Liver (tissue), 9 donors: Measurements from ENCODE around the gene IZUMO1. TPM values are rescaled to one million over a fixed set of nuclear protein-coding genes. Genes with fewer than 3 reads are reported as not detected.

Source experiments
- DNase-seq: peaks from one replicate; pipeline ENCODE4 v3.0.0-alpha.2; 2017; ENCODE audit warnings: low spot score
- H3K27ac ChIP-seq, 2 donors: one replicate each; pipeline ENCODE4 v1.7.0; 2013; ENCODE audit warnings: inconsistent platforms in 2 of 2, low read length in 2 of 2, control low read depth in 1 of 2, low read depth in 1 of 2, mild to moderate bottlenecking in 1 of 2
- H3K27me3 ChIP-seq, 4 donors: one replicate each; pipeline versions ENCODE4 v1.6.1 to v1.7.0; 2013; ENCODE audit warnings: low read length in 3 of 4, inconsistent platforms in 1 of 4, mild to moderate bottlenecking in 1 of 4, moderate library complexity in 1 of 4; ENCODE audit not compliant: control insufficient read depth in 4 of 4, insufficient read depth in 4 of 4
- H3K36me3 ChIP-seq, 4 donors: one replicate each; pipeline versions ENCODE4 v1.6.1 to v1.7.0; 2013; ENCODE audit warnings: low read length in 3 of 4, mild to moderate bottlenecking in 3 of 4, low read depth in 1 of 4, moderate library complexity in 1 of 4; ENCODE audit not compliant: control insufficient read depth in 4 of 4, insufficient read depth in 3 of 4
- H3K4me1 ChIP-seq, 4 donors: one replicate each; pipeline versions ENCODE4 v1.6.1 to v1.7.0; 2013; ENCODE audit warnings: low read length in 3 of 4, mild to moderate bottlenecking in 3 of 4, moderate library complexity in 1 of 4; ENCODE audit not compliant: control insufficient read depth in 4 of 4, insufficient read depth in 4 of 4
- H3K4me3 ChIP-seq, 3 donors: one replicate each; pipeline versions ENCODE4 v1.6.1 to v1.7.0; 2013; ENCODE audit warnings: low read length in 3 of 3, control low read depth in 1 of 3, low read depth in 1 of 3, mild to moderate bottlenecking in 1 of 3
- H3K9ac ChIP-seq, 2 donors: one replicate each; pipeline ENCODE4 v1.7.0; 2013; ENCODE audit warnings: low read length in 2 of 2, mild to moderate bottlenecking in 2 of 2, moderate library complexity in 2 of 2, control low read depth in 1 of 2, low read depth in 1 of 2
- H3K9me3 ChIP-seq, 4 donors: one replicate each; pipeline versions ENCODE4 v1.6.1 to v1.7.0; 2013; ENCODE audit warnings: low read length in 3 of 4; ENCODE audit not compliant: control insufficient read depth in 4 of 4
- EGR1 ChIP-seq, 2 donors: IDR thresholded peaks; 2 replicates each; pipeline ENCODE4 v1.6.1; 2016 to 2018; ENCODE audit warnings: antibody characterized with exemption in 2 of 2, low read depth in 2 of 2
- FOXA1 ChIP-seq: IDR thresholded peaks from 2 replicates; pipeline ENCODE4 v1.6.1; 2016; ENCODE audit warnings: antibody characterized with exemption
- FOXA2 ChIP-seq: IDR thresholded peaks from 2 replicates; pipeline ENCODE4 v1.6.1; 2016; ENCODE audit warnings: antibody characterized with exemption
- GABPA ChIP-seq, 2 donors: IDR thresholded peaks in 1 of 2; conservative IDR thresholded peaks in 1 of 2; 2 replicates each; pipeline ENCODE4 v1.6.1; 2016; ENCODE audit warnings: antibody characterized with exemption in 2 of 2, mild to moderate bottlenecking in 1 of 2, moderate library complexity in 1 of 2
- HNF4A ChIP-seq, 2 donors: conservative IDR thresholded peaks; 2 replicates each; pipeline ENCODE4 v1.6.1; 2016; ENCODE audit warnings: antibody characterized with exemption in 2 of 2, mild to moderate bottlenecking in 2 of 2
- HNF4G ChIP-seq: IDR thresholded peaks from 2 replicates; pipeline ENCODE4 v1.6.1; 2016; ENCODE audit warnings: antibody characterized with exemption
- JUND ChIP-seq, 2 donors: IDR thresholded peaks; 2 replicates each; pipeline ENCODE4 v1.6.1; 2016; ENCODE audit warnings: antibody characterized with exemption in 2 of 2
- NR2F2 ChIP-seq: IDR thresholded peaks from 2 replicates; pipeline ENCODE4 v1.6.1; 2016; ENCODE audit warnings: antibody characterized with exemption
- RAD21 ChIP-seq, 2 donors: IDR thresholded peaks; 2 replicates each; pipeline ENCODE4 v1.6.1; 2016; ENCODE audit warnings: antibody characterized with exemption in 2 of 2, mild to moderate bottlenecking in 2 of 2
- RXRA ChIP-seq, 2 donors: IDR thresholded peaks; 2 replicates each; pipeline ENCODE4 v1.6.1; 2017 to 2018; ENCODE audit warnings: antibody characterized with exemption in 2 of 2, mild to moderate bottlenecking in 1 of 2
- SP1 ChIP-seq: IDR thresholded peaks from 2 replicates; pipeline ENCODE4 v1.6.1; 2018; ENCODE audit warnings: antibody characterized with exemption, mild to moderate bottlenecking
- TAF1 ChIP-seq: conservative IDR thresholded peaks from 2 replicates; pipeline ENCODE4 v1.6.1; 2016; ENCODE audit warnings: antibody characterized with exemption, mild to moderate bottlenecking
- YY1 ChIP-seq: IDR thresholded peaks from 2 replicates; pipeline ENCODE4 v1.6.1; 2016; ENCODE audit warnings: antibody characterized with exemption, mild to moderate bottlenecking
- WGBS: extraction: QIAGEN DNeasy Blood & Tissue Kit; methylation state at CpG from one replicate; pipeline ENCODE4 v1.1.7; 2013; 5-methylcytosine and 5-hydroxymethylcytosine counted together
- polyA plus RNA-seq, 2 donors: library from polyadenylated mRNA; stranded (reverse) in 1 of 2; unstranded in 1 of 2; fragments of 200-250 nt in 1 of 2; fragments of >200 nt in 1 of 2; fragmentation: Nextera tagmentation in 1 of 2; extraction: Ambion mirVana in 1 of 2; gene quantifications; one replicate each; pipeline versions ENCODE4 v1.2.1 to v1.2.3, GENCODE V29; 2013 to 2015
- total RNA-seq, 2 donors: library from RNA; depleted of rRNA; stranded (reverse); fragments of >200 nt; gene quantifications; one replicate each; pipeline ENCODE4 v1.2.3, GENCODE V29; 2014
- TF ChIP-seq, protein P1 (sequence below): IDR thresholded peaks from 2 replicates; pipeline ENCODE4 v1.6.1; 2016; ENCODE audit warnings: antibody characterized with exemption
- TF ChIP-seq, protein P2 (sequence below): IDR thresholded peaks from 2 replicates; pipeline ENCODE4 v1.6.1; 2016; ENCODE audit warnings: antibody characterized with exemption, mild to moderate bottlenecking
- TF ChIP-seq, protein P3 (sequence below): fragments of 150-350 bp; IDR thresholded peaks from 2 replicates; pipeline ENCODE4 v1.5.1; 2017; ENCODE audit warnings: improper control_type of control experiment, low read depth, low read length; ENCODE audit not compliant: missing input control
- TF ChIP-seq, protein P4 (sequence below): IDR thresholded peaks from 2 replicates; pipeline ENCODE4 v1.6.1; 2016; ENCODE audit warnings: antibody characterized with exemption
- TF ChIP-seq, protein P5 (sequence below): IDR thresholded peaks from 2 replicates; pipeline ENCODE4 v1.6.1; 2016; ENCODE audit warnings: antibody characterized with exemption
- donor health status: healthy.
- donor health status: healthy.
- donor health status: healthy.
- donor health status: healthy.
- donor health status: healthy.

The IZUMO1 gene
- total and polyA plus RNA-seq, 4 donors = 0.33 to 0.47 TPM; not detected in 2

DNA sequence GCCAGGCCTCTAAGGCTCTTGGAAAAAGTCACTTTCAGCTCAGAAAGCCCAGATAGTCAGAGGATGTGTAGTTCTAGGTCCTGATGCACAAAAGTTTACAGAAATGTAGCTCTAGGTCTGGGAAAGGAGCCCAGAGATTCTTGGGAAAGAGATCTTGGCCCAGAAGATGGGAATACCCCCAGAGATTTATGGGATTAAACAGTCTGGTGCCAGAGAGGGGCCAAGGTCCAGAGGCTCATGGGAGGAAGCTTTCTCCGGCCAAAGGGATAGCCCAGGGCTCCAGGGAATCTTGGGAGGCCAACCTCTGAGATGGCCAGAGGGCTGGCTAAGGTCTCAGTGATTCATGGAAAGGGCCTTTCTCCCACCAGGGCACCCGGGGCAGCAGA is 49.0 kb upstream of the IZUMO1 start:
- 52% methylated on average over 2 of the region's 2 CpGs for WGBS
- H3K9ac ChIP-seq = no peak overlapping the region
- DNase-seq = no peak

DNA sequence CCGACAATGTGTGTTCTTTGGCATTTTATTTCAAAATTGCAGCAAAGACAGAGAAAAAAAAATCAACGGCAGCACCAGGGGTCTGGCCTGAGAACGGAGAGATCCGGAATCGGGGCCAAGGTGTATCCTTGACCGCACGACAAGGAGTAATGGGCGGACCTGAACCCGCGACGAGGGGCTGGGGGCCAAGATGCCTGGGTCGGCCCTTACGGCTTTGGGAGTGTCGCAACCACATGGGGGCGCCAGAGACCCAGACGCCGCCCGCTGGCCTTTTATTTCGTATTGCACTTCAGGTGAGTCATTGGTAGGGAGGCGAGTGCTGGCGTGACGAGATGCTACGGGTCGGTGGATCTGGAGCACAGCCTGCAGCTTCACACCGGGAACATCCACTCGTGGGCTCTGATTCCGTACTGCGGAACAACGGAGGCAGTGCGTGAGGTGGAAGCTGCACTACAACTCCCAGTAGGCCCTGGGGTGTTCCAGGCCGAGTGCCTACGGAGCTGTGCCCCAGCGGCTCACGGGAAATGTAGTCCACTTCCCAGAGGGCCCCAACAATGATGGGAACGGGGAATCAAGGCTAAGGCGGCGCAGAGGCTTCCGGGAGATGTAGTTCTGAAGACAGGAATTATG is 48.5 kb upstream of the IZUMO1 start:
- H3K36me3 ChIP-seq = peaks cover 0 to 8% (median 0%) of the 10 kb centered on the region in 4 donors
- H3K4me3 ChIP-seq = peak overlapping the region; percentile 43 to 77 (median 75)
- TF ChIP-seq JUND (IDR thresholded peaks at IDR 0.05) (peak; percentile 65 to 78), NR2F2 (peak; percentile 6), YY1 (peak; percentile 81), HNF4A (conservative IDR thresholded peaks at IDR 0.05) (no peak), RXRA (IDR thresholded peaks at IDR 0.05) (peak in 1 of 2 donors; percentile 21), FOXA1 (no peak), RAD21 (IDR thresholded peaks at IDR 0.05) (peak; percentile 91 to 96), FOXA2 (no peak), SP1 (peak; percentile 40), GABPA (IDR thresholded peaks at IDR 0.05 in 1 of 2, conservative IDR thresholded peaks at IDR 0.05 in 1 of 2) (peak in 1 of 2 donors; percentile 65)
- TF ChIP-seq, protein P1, sequence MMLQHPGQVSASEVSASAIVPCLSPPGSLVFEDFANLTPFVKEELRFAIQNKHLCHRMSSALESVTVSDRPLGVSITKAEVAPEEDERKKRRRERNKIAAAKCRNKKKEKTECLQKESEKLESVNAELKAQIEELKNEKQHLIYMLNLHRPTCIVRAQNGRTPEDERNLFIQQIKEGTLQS = peak; percentile 67
- TF ChIP-seq, protein P2, sequence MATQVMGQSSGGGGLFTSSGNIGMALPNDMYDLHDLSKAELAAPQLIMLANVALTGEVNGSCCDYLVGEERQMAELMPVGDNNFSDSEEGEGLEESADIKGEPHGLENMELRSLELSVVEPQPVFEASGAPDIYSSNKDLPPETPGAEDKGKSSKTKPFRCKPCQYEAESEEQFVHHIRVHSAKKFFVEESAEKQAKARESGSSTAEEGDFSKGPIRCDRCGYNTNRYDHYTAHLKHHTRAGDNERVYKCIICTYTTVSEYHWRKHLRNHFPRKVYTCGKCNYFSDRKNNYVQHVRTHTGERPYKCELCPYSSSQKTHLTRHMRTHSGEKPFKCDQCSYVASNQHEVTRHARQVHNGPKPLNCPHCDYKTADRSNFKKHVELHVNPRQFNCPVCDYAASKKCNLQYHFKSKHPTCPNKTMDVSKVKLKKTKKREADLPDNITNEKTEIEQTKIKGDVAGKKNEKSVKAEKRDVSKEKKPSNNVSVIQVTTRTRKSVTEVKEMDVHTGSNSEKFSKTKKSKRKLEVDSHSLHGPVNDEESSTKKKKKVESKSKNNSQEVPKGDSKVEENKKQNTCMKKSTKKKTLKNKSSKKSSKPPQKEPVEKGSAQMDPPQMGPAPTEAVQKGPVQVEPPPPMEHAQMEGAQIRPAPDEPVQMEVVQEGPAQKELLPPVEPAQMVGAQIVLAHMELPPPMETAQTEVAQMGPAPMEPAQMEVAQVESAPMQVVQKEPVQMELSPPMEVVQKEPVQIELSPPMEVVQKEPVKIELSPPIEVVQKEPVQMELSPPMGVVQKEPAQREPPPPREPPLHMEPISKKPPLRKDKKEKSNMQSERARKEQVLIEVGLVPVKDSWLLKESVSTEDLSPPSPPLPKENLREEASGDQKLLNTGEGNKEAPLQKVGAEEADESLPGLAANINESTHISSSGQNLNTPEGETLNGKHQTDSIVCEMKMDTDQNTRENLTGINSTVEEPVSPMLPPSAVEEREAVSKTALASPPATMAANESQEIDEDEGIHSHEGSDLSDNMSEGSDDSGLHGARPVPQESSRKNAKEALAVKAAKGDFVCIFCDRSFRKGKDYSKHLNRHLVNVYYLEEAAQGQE = peak; percentile 19
- TF ChIP-seq, protein P3, sequence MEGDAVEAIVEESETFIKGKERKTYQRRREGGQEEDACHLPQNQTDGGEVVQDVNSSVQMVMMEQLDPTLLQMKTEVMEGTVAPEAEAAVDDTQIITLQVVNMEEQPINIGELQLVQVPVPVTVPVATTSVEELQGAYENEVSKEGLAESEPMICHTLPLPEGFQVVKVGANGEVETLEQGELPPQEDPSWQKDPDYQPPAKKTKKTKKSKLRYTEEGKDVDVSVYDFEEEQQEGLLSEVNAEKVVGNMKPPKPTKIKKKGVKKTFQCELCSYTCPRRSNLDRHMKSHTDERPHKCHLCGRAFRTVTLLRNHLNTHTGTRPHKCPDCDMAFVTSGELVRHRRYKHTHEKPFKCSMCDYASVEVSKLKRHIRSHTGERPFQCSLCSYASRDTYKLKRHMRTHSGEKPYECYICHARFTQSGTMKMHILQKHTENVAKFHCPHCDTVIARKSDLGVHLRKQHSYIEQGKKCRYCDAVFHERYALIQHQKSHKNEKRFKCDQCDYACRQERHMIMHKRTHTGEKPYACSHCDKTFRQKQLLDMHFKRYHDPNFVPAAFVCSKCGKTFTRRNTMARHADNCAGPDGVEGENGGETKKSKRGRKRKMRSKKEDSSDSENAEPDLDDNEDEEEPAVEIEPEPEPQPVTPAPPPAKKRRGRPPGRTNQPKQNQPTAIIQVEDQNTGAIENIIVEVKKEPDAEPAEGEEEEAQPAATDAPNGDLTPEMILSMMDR = peak; percentile 78
- H3K27me3 ChIP-seq = no peaks in the 10 kb centered on the region
- H3K4me1 ChIP-seq = peaks cover 2 to 16% (median 11%) of the 10 kb centered on the region in 4 donors
- WGBS = 1% methylated on average over 38 of the region's 38 CpGs
- DNase-seq = peak; percentile 90
- H3K9me3 ChIP-seq = no peaks in the 10 kb centered on the region
- H3K9ac ChIP-seq = peak overlapping the region; percentile 10 to 51
- H3K27ac ChIP-seq = peak overlapping the region; percentile 72 to 81

More for the DNA sequence above, 49.0 kb upstream of the IZUMO1 start:
- TF ChIP-seq TAF1 (no peak), RAD21 (IDR thresholded peaks at IDR 0.05) (no peak), HNF4G (peak; percentile 49), RXRA (IDR thresholded peaks at IDR 0.05) (peak in 1 of 2 donors; percentile 20), SP1 (peak; percentile 33), FOXA2 (no peak), EGR1 (IDR thresholded peaks at IDR 0.05; ENCODE audit: low read depth in 2 of 2) (no peak), NR2F2 (peak; percentile 25), GABPA (IDR thresholded peaks at IDR 0.05 in 1 of 2, conservative IDR thresholded peaks at IDR 0.05 in 1 of 2) (no peak), HNF4A (conservative IDR thresholded peaks at IDR 0.05) (peak; percentile 64 to 66), YY1 (no peak)
- TF ChIP-seq, protein P1 = no peak
- TF ChIP-seq, protein P3 = no peak
- TF ChIP-seq, protein P4, sequence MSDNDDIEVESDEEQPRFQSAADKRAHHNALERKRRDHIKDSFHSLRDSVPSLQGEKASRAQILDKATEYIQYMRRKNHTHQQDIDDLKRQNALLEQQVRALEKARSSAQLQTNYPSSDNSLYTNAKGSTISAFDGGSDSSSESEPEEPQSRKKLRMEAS = no peak
- TF ChIP-seq, protein P5, sequence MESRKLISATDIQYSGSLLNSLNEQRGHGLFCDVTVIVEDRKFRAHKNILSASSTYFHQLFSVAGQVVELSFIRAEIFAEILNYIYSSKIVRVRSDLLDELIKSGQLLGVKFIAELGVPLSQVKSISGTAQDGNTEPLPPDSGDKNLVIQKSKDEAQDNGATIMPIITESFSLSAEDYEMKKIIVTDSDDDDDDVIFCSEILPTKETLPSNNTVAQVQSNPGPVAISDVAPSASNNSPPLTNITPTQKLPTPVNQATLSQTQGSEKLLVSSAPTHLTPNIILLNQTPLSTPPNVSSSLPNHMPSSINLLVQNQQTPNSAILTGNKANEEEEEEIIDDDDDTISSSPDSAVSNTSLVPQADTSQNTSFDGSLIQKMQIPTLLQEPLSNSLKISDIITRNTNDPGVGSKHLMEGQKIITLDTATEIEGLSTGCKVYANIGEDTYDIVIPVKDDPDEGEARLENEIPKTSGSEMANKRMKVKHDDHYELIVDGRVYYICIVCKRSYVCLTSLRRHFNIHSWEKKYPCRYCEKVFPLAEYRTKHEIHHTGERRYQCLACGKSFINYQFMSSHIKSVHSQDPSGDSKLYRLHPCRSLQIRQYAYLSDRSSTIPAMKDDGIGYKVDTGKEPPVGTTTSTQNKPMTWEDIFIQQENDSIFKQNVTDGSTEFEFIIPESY = no peak
- Histone ChIP-seq H3K27ac (peak overlapping the region; percentile 33 to 81), H3K27me3 (no peaks in the 10 kb centered on the region), H3K9me3 (no peaks in the 10 kb centered on the region), H3K4me3 (no peak overlapping the region), H3K36me3 (peaks cover 0 to 8% (median 0%) of the 10 kb centered on the region in 4 donors), H3K4me1 (peaks cover 2 to 16% (median 11%) of the 10 kb centered on the region in 4 donors)
